Measurements from ENCODE around the gene MYOZ2.

MYOZ2 gene

GRCh38 chr4:119197772-119198212, 62.2 kb downstream of the MYOZ2 start:
- DNase-seq (ENCODE audit: low spot score), result no peak

GRCh38 chr4:119204916-119205315, 69.3 kb downstream of the MYOZ2 start:
- peak; percentile 37 for DNase-seq (ENCODE audit: low spot score)

- no peak for DNase-seq (ENCODE audit: low spot score)
These were observed 70.1 kb downstream of the MYOZ2 start for GRCh38 chr4:119205690-119206089.

- no peak for DNase-seq (ENCODE audit: low spot score)
These were observed 70.5 kb downstream of the MYOZ2 start for GRCh38 chr4:119206178-119206577.

GRCh38 chr4:119207051-119207450, 71.4 kb downstream of the MYOZ2 start:
- DNase-seq (ENCODE audit: low spot score), result no peak

GRCh38 chr4:119209077-119209476, 73.4 kb downstream of the MYOZ2 start:
- no peak for DNase-seq (ENCODE audit: low spot score)

- DNase-seq (ENCODE audit: low spot score), result no peak
These were observed 74.0 kb downstream of the MYOZ2 start for GRCh38 chr4:119209586-119209985.

- DNase-seq (ENCODE audit: low spot score), result no peak
These were observed 75.1 kb downstream of the MYOZ2 start for GRCh38 chr4:119210775-119211174.

- DNase-seq (ENCODE audit: low spot score), result no peak
These were observed 76.2 kb downstream of the MYOZ2 start for GRCh38 chr4:119211867-119212233.

GRCh38 chr4:119212234-119212963, 76.8 kb downstream of the MYOZ2 start, which contains the start of gene USP53:
TSS of gene USP53 (plus strand) at chr4:119212713. CDS start at chr4:119239760, 27,047 bp downstream.
- DNase-seq (ENCODE audit: low spot score), result peak; percentile 91

- peak; percentile 71 for DNase-seq (ENCODE audit: low spot score)
These were observed 77.5 kb downstream of the MYOZ2 start for GRCh38 chr4:119212964-119213606.

- no peak for DNase-seq (ENCODE audit: low spot score)
These were observed 82.5 kb downstream of the MYOZ2 start for GRCh38 chr4:119218093-119218492.

GRCh38 chr4:119221412-119221811, 85.8 kb downstream of the MYOZ2 start:
- no peak for DNase-seq (ENCODE audit: low spot score)

- DNase-seq (ENCODE audit: low spot score), result no peak
These were observed 92.1 kb downstream of the MYOZ2 start for GRCh38 chr4:119227690-119228089.

- no peak for DNase-seq (ENCODE audit: low spot score)
These were observed 92.8 kb downstream of the MYOZ2 start for GRCh38 chr4:119228406-119228805.

GRCh38 chr4:119229908-119230687, 94.5 kb downstream of the MYOZ2 start:
- no peak for DNase-seq (ENCODE audit: low spot score)

- no peak for DNase-seq (ENCODE audit: low spot score)
These were observed 95.9 kb downstream of the MYOZ2 start for GRCh38 chr4:119231491-119231890.

GRCh38 chr4:119232286-119232685, 96.7 kb downstream of the MYOZ2 start:
- no peak for DNase-seq (ENCODE audit: low spot score)

GRCh38 chr4:119233191-119233590, 97.6 kb downstream of the MYOZ2 start:
- DNase-seq (ENCODE audit: low spot score), result no peak

GRCh38 chr4:119233750-119234149, 98.1 kb downstream of the MYOZ2 start:
- no peak for DNase-seq (ENCODE audit: low spot score)

GRCh38 chr4:119237201-119237600, 101.6 kb downstream of the MYOZ2 start:
- DNase-seq (ENCODE audit: low spot score), result no peak
